Astrocyte of the cerebellum (primary cell): Measurements from ENCODE around the gene USP40.

Source experiments
- DNase-seq: peaks from one replicate; pipeline ENCODE4 v3.0.0-alpha.2; 2011; ENCODE audit warnings: low read depth
- H3K4me3 ChIP-seq: 2 replicates; pipeline ENCODE4 v1.5.1; 2011; ENCODE audit warnings: mild to moderate bottlenecking, low read depth, low read length, moderate library complexity
- in situ Hi-C: cut with HindIII; loops from 2 replicates; pipeline ENCODE4 v1.10.0; 2017; ENCODE audit warnings: low sequenced_read_pairs
- TF ChIP-seq, protein P1 (sequence below): IDR thresholded peaks from 2 replicates; pipeline ENCODE4 v1.5.1; 2012; ENCODE audit warnings: low read length, low read depth, moderate library complexity, mild to moderate bottlenecking; ENCODE audit errors: missing control alignments

USP40 gene

DNA sequence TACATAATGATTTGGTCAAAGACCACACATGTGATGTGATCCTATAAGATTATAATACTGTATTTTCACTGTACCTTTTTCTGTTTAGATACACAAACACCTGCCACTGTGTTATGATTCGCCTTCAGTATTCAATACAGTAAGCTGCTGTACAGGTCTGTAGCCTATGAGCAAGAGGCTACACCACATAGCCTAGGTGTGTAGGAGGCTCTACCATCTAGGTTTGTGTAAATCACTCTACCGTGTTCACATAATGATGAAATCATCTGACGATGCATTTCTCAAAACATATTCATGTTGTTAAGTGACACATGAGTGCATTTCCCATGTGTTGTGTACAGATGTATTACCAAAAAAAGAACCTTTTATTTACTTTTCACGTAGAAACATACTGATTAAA lies 74.5 kb downstream of the USP40 start:
- no peak overlapping the region for H3K4me3 ChIP-seq
- TF ChIP-seq, protein P1, sequence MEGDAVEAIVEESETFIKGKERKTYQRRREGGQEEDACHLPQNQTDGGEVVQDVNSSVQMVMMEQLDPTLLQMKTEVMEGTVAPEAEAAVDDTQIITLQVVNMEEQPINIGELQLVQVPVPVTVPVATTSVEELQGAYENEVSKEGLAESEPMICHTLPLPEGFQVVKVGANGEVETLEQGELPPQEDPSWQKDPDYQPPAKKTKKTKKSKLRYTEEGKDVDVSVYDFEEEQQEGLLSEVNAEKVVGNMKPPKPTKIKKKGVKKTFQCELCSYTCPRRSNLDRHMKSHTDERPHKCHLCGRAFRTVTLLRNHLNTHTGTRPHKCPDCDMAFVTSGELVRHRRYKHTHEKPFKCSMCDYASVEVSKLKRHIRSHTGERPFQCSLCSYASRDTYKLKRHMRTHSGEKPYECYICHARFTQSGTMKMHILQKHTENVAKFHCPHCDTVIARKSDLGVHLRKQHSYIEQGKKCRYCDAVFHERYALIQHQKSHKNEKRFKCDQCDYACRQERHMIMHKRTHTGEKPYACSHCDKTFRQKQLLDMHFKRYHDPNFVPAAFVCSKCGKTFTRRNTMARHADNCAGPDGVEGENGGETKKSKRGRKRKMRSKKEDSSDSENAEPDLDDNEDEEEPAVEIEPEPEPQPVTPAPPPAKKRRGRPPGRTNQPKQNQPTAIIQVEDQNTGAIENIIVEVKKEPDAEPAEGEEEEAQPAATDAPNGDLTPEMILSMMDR: no peak
- in situ Hi-C loops: no loop called here
- no peak for DNase-seq

DNA sequence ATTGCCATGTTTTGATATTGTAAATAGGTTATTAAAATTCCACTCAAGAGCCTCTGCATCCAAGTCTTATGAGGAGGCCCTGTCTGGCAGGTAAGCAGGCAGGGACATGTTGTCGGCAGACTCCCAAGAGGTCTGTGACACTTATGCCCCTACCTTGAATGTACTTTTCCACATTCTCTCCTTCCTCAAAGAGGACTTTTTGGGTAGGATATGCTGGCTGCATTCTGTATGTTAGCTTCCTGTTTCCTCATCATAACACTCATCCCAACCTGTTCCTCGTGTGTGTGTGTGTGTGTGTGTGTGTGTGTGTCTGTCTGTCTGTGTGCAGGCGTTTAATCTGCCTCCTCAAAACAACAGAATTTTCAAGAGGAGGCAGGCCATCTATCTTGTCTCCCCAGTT lies 75.3 kb downstream of the USP40 start:
- DNase-seq: no peak
- no peak overlapping the region for H3K4me3 ChIP-seq
- in situ Hi-C loops: no loop called here
- TF ChIP-seq, protein P1: no peak

DNA sequence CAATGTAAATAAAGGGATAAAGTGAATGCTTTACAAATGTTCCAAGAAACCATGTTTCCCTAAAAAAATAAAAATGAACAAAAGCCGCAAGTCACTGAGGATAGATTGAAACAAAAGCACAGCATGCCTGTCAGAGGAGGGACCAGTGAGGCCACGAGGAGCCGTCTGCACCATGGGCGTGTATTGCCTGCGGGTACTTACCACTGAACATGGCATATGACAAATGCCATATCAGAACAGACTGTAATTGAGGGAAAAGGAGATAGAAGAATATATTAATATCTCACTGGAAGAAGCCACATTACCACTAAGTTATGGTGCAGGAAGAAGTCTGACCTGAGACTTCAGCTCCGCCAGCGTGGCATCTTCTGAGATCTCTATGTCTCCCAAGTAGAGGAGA lies 75.8 kb downstream of the USP40 start:
- TF ChIP-seq, protein P1: no peak
- H3K4me3 ChIP-seq: no peak overlapping the region

DNA sequence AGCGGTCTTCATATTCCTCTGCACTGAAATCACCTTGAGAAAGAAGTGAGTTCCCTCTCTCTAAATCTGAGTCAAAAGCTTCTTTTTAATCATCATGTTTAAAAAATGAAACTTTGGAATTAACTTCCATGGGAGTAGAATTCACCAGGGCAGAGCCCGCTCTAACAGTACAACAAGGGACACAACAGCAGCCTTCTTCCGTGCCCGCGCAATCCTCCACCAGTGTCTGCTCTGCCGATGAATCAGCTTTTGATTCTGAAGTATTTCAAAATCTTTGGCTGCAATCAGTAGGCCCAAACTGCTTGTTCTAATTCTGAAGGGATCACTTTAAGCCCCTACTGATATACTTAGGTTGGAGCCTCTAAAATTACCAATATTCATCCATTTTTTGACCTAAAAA lies 76.9 kb downstream of the USP40 start:
- H3K4me3 ChIP-seq: no peak overlapping the region
- TF ChIP-seq, protein P1: no peak
- in situ Hi-C loops: no loop called here
- no peak for DNase-seq

More for the DNA sequence above, 75.8 kb downstream of the USP40 start:
- no peak for DNase-seq
- in situ Hi-C loops: no loop called here

DNA sequence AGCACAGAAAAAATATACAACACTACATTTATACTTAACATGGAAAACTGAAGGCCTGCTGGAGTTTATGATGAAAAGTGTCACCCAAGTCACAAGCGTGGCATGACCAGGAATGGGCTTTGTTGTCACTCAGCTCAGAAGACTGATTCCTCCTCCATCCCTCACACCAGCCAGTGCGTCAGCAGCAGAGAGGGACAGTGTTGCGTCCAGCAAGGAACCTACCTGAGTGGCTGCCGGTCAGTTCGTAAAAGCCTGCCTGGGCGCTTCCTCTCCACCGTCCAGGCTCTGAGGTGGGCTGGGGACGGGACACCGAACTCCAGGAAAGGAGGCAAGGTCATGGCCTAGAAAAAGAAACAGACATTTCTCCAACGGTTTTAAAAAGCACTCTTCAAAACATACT lies 77.4 kb downstream of the USP40 start:
- TF ChIP-seq, protein P1: no peak
- in situ Hi-C loops: no loop called here
- no peak for DNase-seq
- no peak overlapping the region for H3K4me3 ChIP-seq

DNA sequence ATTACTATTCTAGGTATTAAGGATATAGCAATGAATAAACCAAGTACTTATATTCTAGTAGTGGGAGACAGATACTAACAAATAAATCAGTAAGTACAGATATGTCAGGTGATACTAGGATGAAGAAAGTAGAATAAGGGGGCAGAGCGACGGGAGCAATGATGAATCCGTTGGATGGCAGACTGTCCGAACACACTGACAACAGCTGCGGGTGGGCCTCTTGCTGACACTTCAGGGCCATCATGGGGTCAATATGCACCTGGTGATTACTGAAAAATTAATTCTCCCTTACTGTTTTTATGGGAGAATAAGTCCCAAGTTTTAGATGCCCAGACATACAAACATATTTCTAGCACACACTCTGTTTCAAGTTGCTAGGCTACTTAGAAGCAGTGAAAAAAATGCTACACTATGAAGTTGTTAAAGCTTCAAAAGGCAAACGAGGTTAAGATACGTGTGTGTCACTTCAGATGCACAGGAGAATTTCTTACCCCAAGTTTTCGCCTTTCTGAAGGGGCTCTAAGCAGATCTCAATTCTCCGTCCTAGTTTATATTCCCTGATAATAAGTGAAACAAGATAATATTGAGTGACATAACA lies 78.7 kb downstream of the USP40 start:
- DNase-seq: no peak
- TF ChIP-seq, protein P1: no peak
- in situ Hi-C loops: no loop called here
- no peak overlapping the region for H3K4me3 ChIP-seq
